Stimulated activated CD8-positive, alpha-beta memory T cell treated with anti-CD3 and anti-CD28 coated beads, Interleukin-4, amount 100 ng/mL, for 4 hours (primary cell): ENCODE data around the gene ACTN2.

ENCODE experiments used
- DNase-seq, 2 donors: peaks; one replicate each; pipeline ENCODE4 v3.0.0-alpha.2; 2020; ENCODE audit warnings: low read depth in 2 of 2, low spot score in 1 of 2

Gene ACTN2

DNA sequence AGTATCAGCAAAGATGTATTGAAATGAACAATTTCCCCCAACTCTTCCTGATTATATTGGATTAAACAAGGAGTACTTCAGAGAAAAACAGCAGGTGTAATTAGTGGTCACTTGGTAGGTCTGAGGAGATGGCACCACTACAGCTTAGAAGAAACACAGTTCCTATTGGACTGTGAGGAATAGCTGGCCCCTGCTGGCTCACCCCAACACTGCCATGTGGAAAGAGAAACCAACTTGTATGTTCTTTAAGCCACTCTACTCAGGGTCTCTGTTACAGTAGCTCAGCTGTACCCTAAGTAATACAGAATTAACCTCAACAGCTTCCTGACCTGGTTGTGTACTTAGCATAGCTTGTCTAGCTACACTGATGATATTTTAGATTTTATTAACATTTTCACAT, 82.3 kb downstream of the ACTN2 start:
- DNase-seq: no peak

DNA sequence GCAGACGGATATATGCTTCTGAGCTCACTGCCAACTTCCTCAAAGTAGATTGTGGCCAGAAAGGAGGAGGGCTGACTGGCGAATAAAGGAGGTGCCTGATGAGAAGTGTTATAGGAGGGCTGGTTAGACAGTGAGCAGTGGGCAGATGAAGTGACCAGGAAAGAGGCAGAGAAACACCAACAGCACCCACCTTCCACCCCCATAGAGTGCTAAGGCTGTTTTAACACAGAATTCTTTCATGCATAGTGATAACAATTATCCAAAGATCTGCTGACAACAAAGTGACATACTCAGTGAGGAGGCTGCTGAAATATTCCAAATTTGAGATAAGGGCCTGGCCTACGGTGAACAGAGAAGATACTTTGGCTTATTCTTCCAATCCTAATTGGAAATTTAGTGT, 87.6 kb downstream of the ACTN2 start:
- DNase-seq: no peak

DNA sequence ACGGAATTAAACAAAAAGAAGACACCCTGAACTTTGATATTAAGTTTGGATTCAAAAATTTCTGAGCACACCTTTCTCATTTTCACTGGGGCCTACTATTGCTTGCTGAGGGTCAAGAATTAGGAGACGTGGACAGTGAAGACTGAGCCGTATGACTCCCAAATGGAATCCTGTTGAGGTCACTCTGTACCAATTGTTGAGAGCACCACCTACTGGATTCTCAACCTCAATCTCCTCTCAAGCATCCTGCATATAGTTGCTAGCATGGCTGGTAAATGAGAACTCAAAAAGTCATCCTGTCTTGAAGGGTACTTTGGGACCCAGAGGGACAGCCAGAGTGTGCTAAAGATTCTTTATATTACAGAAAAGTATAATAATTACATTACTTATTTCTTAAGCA, 88.6 kb downstream of the ACTN2 start:
- DNase-seq: no peak

- no peak for DNase-seq
These were observed 93.0 kb downstream of the ACTN2 start for GRCh38 chr1:236779312-236779711.

DNA sequence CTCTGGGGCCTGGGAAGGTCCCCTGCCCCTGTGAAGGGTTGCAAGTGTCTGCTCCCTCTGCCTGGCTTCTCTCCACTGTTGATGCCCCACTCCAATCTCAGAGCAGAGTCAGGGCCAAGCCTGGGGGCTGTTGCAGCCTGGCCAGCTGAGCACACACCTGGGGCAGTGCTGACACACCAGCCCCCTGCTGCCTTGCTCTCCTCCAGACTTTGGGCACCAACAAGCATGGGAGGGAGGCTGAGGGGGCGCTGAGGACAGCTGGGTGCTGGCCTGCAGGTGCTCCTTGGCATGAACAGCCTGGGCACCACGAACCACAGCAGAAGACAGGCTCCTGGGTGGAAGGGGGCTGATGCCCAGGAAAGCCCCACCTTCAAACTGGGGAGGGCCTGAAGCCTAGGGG, 99.2 kb downstream of the ACTN2 start:
- DNase-seq: no peak

- DNase-seq: no peak
These were observed 100.2 kb downstream of the ACTN2 start for GRCh38 chr1:236786453-236786852.

DNA sequence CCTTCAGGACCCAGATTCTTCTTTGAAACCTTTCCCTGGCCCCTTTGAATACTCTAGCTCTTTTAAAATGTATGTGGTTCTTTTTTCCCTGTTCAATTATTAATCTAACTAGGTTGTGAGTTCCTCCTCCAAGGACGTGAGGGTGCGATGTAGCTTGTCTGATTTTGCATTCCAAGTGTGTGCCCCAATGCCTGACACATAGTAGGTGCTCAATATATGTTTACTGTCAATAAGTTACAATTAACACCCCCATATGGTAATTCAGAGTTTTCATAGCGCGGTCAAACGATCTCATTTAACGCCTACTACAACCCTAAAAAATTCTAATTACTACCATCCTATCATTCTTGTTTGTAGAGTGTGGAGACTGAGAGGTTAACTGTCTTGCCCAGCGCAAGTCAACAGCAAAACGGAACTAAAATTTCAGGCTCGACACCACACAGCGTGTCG, 108.3 kb downstream of the ACTN2 start:
- DNase-seq: no peak

- peak; percentile 88 to 93 for DNase-seq
These were observed 108.9 kb downstream of the ACTN2 start, which contains the start of gene MTR for GRCh38 chr1:236795035-236795756. MTR (plus strand) TSS chr1:236795292; CDS start chr1:236795704, 412 bp downstream.

- peak in 1 of 2 donors; percentile 38 for DNase-seq
These were observed 109.7 kb downstream of the ACTN2 start for GRCh38 chr1:236795757-236796667.

- DNase-seq: no peak
These were observed 112.7 kb downstream of the ACTN2 start for GRCh38 chr1:236799001-236799400.

GRCh38 chr1:236800002-236800620, 113.8 kb downstream of the ACTN2 start:
- DNase-seq: no peak

DNA sequence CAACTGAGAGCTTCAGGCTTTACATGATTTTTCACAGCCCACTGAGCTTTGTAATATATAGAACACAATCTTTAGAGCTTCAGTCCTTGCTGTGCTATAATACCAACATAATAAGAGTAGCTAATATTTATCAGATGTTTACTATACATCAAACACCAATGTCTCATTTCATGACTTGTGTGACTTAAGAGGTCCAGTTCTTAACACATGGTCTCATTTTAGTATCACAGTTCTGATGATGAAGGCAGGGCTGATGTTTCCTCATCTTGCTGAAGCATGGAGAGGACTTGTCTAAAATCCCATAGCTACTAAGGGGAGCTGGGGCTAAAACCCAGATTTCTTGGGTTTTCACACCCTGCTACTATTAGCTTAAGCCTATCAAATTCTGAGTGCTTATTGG, 114.3 kb downstream of the ACTN2 start:
- no peak for DNase-seq

DNA sequence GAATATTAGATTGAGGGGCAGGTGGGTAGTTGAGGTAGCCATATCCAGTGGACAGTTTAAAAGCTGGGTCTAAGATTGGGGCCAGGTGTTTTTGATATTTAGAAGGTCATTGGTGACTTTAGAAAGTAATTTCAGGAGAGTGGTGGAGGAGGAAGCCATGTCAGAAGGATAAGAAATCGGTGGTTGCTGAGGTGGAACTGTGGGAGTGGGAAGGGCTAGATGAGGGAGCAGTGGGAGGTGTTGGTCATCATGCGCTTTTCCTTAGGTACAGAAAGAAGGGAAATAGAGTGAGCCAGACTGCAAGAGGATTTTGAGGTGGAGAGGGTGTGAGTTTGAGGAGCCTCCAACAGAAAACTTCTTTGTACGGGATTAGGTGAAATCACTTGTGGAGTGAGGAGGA, 116.0 kb downstream of the ACTN2 start:
- no peak for DNase-seq

GRCh38 chr1:236806634-236807033, 120.3 kb downstream of the ACTN2 start:
- DNase-seq: no peak

DNA sequence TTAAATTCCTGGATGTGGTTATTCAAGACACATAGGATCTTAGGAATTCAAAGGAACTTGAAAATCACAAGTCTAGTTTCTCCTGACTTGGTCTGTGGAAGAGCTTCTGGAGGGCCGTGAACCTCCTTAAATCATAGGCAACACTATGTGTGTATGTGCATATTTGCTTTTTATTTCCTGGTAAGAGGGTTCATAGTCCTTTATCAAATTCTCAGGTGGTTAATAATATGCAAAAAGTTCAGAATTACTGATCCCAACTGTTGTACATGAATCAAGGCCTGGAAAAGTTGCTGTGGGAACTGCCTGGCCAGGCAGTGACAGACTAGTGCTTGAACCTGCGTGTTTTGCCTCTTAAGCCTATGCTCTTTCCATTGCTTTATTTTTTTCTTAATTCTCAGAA, 121.7 kb downstream of the ACTN2 start:
- no peak for DNase-seq

- no peak for DNase-seq
These were observed 122.3 kb downstream of the ACTN2 start for GRCh38 chr1:236808564-236809130.

GRCh38 chr1:236809148-236809547, 122.8 kb downstream of the ACTN2 start:
- no peak for DNase-seq

DNA sequence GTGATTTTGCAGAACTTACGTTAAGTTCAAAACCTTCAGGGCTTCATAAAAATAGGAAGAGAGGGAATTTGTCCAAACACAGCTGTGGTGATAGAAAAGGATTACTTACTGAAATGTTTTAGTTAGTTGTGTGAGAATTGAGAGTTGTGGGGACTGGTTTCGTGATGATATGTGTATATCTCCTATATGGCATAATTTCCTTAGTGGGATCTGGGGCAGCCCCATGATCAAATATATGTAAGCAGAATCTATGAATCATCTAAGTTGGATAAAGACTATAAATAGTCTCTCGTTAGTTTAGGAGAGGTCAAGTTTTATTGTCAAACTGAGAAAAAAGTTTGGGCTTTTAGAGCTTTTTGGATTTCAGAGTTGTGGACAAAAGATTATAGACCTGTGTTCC, 123.7 kb downstream of the ACTN2 start:
- no peak for DNase-seq

DNA sequence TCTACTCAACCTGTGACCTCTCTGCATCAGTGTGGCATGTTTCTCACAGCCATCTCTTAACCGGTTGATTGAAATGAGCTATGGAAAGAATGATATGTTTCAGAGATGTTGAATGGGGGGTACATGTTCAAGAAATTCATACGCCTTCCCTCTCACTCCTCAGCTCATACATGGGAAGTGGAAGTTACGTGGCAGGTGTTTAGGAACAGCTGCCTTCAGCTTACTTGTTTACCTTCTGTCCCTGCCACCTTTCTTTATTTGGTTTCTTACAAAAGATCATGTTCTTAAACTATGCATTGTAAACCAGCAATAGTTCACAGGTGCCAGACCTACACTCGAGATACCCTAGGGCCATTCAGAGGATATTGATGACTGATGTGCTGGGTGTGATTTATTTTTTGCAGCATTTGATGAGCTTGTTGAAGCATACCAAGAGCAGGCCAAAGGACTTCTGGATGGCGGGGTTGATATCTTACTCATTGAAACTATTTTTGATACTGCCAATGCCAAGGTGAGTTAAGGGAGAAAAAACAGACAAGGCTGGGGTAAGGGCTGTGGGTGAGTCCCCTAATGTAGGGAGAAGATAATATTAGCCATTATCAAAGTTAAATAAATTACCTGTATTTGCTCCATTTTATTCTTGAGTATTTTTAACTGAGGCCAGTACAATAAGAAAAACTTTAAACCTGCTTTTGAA, 126.2 kb downstream of the ACTN2 start:
- DNase-seq: no peak
